Ureter (tissue), 1 donor: ENCODE measurements around the gene GTPBP4. TPM values are rescaled to one million over a fixed set of nuclear protein-coding genes. Genes with fewer than 3 reads are reported as not detected.
A peak's percentile ranks its signal among the peaks of the same experiment; 100 is the strongest.
"Not testable (repeated sequence)": the region's sequence is repeated elsewhere in the genome, so short reads cannot be mapped to it uniquely, and the experiment has no call there.

Experiments used
- DNase-seq: peaks from one replicate; pipeline ENCODE4 v3.0.0-alpha.2; 2020; ENCODE audit warnings: low spot score
- total RNA-seq: library from RNA; stranded (reverse); gene quantifications from one replicate; pipeline ENCODE4 v1.2.4, GENCODE V29; 2023
- donor health status: DM: yes; HTN: yes; CAD: no.

Gene GTPBP4
- total RNA-seq, 1 donor from 2014 or later, result 53.5 TPM

DNA sequence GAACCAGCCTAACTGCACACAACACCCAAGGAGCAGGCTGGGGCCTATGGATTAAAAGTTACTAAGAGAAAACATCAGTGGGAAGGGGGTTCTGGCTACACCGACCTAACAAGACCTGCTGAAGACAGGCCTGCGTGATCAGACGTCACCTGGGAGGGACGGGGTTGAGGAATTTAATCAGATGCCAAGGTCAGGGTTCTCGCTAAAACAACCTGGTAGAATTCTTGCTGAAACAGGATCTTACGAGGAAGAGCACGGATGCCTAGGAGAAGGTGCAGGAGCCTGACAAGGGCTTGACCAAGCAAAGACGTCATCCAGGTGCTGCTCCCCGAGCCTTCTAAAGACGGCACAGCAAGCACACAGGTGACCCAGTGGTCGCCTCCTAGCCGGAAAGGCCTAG lies 35.9 kb downstream of the GTPBP4 start:
- DNase-seq, result no peak

GRCh38 chr10:1025683-1026082 lies 37.4 kb downstream of the GTPBP4 start, which contains the start of gene IDI2:
Gene IDI2, minus strand, starts transcription at chr10:1025859. Its CDS starts 1,136 bp downstream, at chr10:1024723.
- DNase-seq, result no peak

- no peak for DNase-seq
Measured at GRCh38 chr10:1026578-1026977, 38.3 kb downstream of the GTPBP4 start.

DNA sequence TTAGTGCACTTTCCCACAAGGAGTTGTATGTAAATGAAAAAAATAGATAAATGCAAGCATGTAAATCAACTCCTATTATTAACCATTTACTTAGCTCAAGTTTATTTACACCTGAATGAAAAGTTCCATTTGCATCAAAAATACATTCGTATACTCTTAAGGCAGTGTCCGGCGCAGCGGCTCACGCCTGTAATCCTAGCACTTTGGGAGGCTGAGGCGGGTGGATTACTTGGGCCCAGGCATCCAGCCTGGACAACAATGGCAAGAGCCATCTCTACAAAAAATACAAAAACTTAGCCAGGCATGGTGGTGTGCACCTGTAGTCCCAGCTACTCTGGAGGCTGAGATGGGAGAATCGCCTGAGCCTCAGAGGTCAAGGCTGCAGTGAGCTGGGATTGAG lies 41.6 kb downstream of the GTPBP4 start:
- no peak for DNase-seq

DNA sequence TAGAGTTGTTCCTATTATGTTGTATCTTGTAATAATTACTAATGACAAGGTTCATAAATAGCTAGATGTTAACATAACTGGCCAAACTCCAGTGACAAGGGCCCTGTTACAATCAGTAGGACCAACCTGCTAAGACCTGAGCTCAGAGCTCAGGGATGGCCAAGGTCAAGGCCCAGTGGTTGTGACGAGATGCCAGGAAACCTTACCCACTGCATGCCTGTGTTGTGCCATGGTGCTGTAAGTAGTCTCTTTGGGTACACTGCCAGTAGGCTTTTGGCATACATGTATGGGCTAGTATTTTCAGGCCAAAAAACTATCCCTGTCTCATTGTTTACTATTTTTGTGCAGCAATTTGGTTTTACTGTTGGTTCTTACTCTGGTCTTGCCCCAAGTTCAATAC lies 45.4 kb downstream of the GTPBP4 start:
- DNase-seq, result no peak

- DNase-seq, result no peak
Measured at GRCh38 chr10:1034758-1035157, 46.5 kb downstream of the GTPBP4 start.

- no peak for DNase-seq
Measured at GRCh38 chr10:1035201-1035600, 47.0 kb downstream of the GTPBP4 start.

DNA sequence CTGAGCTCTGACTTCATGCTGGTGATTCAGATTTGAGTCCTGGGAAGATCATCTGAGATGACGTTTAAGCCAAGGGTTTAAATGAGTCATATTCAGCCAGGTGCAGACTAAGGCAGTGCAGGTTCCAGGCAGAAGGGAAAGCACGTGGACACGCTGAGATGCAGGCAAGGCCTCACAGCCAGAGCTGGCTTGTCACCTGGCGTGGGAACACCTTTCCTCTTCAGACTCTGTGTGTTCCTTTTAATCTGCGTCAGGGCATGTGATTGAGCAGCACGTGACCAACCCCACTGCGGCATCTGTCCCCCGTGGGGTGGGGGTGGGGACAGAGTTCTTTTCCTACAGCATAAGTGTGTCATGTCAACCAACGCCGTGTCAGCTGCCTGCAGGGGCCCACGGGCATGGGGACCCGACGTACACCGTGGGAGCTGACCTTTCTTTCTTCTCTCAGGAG lies 48.1 kb downstream of the GTPBP4 start:
- DNase-seq, result no peak

GRCh38 chr10:1037098-1037497 lies 48.9 kb downstream of the GTPBP4 start:
- DNase-seq, result no peak

- DNase-seq, result not testable (repeated sequence)
Measured at GRCh38 chr10:1038769-1039168, 50.5 kb downstream of the GTPBP4 start.

- DNase-seq, result no peak
Measured at GRCh38 chr10:1040133-1040532, 51.9 kb downstream of the GTPBP4 start.

DNA sequence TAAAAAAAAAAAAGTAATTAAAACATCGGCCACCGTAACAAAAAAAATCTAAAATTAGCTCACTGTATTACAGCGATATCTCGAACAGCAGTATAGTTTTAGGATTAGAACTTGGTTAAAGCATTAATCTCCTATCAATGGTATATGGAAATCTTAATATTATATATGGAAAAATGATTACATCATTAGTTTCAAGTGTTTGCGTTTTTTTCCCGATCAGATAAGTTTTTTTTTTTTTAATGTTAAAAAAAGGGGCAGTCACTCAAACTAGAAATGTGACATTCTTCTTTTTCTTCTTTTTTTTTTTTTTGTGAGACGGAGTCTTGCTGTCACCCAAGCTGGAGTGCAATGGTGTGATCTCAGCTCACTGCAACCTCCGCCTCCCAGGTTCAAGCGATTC lies 53.3 kb downstream of the GTPBP4 start:
- DNase-seq, result no peak

GRCh38 chr10:1043532-1043995 lies 55.3 kb downstream of the GTPBP4 start:
- no peak for DNase-seq

GRCh38 chr10:1044146-1044545 lies 55.9 kb downstream of the GTPBP4 start:
- no peak for DNase-seq

GRCh38 chr10:1044964-1045363 lies 56.7 kb downstream of the GTPBP4 start:
- no peak for DNase-seq

- no peak for DNase-seq
Measured at GRCh38 chr10:1045415-1045814, 57.2 kb downstream of the GTPBP4 start.

GRCh38 chr10:1047937-1048336 lies 59.7 kb downstream of the GTPBP4 start:
- no peak for DNase-seq

DNA sequence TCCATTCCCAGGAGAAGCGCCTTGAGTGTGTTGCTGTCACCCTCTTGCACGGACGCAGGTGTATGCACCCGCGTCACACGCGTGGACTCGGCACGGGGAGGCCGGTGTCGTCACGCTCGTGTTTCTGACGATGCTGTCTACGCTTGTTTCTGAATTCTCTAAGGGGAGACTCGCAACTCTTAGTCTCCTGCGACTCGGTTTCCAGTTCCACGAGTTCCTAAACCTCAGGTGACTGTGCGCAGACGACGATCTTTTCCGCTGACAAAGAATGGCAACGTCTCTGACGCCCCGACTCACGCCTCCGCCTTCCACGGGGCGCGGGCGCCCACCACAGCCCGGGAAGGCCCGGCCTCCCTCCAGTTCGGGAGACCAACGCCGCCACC lies 60.1 kb downstream of the GTPBP4 start:
- no peak for DNase-seq

- peak; percentile 98 for DNase-seq
Measured at GRCh38 chr10:1048732-1049424, 60.6 kb downstream of the GTPBP4 start, which contains the start of gene IDI1. Gene IDI1, minus strand, starts transcription at chr10:1049119. Its CDS starts 116 bp downstream, at chr10:1049003.

DNA sequence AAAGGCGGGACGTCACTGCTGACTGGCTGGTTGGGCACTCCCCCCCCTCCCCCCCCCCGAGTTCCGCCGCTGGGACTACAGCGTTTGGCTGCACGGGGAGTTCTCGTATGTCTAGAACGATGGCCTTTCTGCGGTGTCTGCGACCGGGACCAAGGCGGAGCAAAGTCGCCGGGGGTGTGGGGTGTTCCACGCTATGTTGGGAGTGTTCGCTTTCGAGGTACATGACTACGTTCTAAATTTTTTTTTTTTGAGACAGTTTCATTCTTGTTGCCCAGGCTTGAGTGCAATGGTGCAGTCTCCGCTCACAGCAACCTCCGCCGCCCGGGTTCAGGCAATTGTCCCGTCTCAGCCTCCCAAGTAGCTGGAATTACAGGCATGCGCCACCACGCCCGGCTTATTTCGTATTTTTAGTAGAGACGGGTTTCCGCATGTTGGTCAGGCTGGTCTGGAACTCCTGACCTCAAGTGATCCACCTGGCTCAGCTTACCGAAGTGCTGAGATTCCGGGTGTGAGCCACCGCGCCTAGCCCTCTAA lies 61.3 kb downstream of the GTPBP4 start:
- no peak for DNase-seq

DNA sequence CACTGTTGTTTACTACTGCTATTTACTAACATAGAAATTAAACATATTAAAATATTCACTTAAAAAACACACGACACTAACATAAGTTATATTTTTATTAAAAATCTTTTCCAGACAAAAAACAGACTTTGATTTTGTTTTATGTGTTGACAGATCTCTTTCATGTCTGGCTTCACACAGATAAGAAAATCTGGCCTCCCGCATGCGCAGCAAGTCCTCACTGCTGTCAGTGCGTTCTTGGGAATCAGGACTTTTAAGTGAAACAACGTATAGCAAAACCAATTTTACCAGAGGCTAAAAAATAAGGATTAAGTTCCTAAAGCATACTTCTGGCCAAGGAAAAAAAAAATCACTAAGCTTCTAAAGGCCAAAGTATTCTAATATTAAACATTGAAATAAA lies 61.9 kb downstream of the GTPBP4 start:
- no peak for DNase-seq

- DNase-seq, result no peak
Measured at GRCh38 chr10:1050554-1050953, 62.3 kb downstream of the GTPBP4 start.

GRCh38 chr10:1054684-1055083 lies 66.5 kb downstream of the GTPBP4 start:
- no peak for DNase-seq
